ENCODE measurements around the gene CLEC9A.

CLEC9A gene

GRCh38 chr12:10067264-10067663, 36.8 kb downstream of the CLEC9A start:
- DNase-seq (ENCODE audit: low read depth), result no peak

DNA sequence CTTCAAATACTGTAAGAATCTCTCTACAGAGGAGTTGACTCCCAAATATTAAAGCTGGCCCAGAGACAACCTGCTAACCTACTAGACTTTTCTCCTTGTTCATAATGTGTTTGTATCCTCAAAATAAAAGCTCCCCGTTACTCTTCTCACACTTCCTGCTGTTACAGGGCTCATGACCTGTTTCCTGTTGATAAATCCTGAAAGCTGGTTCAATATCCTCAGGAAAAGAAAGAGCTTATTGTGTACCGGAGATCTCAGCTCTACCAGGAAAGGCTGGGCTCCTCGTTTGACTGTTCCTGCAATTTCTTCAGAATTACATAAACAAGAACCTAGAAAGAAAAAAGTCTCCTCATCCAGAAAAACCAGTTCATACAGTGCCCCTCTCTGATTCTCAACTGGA, 37.5 kb downstream of the CLEC9A start:
- no peak for DNase-seq (ENCODE audit: low read depth)

DNA sequence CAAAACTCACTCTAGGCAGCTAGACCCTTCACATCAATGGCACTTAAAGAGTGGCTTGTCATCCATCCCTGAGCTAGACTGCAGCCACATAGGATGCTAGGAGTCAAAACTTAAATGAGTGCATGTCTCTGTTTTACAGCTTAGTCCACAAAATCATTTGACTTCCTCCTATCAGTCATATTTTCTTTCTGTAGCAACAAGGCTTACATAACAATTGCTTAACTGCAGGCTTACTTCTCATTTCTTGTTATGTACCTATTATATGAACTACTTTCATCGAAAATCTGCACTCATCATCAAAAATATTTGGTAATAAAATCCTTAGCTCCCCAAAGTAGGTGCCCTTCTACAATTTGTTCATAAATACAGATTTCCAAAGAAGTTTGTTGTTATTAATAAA, 38.2 kb downstream of the CLEC9A start:
- no peak for DNase-seq (ENCODE audit: low read depth)

DNA sequence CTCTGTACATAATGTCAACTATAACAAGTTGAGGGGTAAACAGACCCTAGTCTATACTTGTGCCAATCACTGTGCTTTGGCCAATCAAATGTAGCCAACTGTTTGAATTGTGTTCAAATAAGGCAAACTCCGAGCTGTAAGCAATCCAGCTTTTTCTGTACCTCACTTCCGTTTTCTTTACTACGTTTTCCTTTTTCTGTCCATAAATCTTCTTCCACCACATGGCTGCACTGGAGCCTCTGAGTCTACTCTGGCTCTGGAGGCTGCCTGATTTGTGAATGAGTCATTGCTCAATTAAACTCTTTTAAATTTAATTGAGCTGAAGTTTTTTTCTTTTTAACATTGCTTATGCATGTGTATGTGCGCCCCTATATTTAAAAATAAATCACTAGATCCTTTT, 38.6 kb downstream of the CLEC9A start:
- DNase-seq (ENCODE audit: low read depth), result no peak

GRCh38 chr12:10069976-10070375, 39.5 kb downstream of the CLEC9A start:
- no peak for DNase-seq (ENCODE audit: low read depth)

DNA sequence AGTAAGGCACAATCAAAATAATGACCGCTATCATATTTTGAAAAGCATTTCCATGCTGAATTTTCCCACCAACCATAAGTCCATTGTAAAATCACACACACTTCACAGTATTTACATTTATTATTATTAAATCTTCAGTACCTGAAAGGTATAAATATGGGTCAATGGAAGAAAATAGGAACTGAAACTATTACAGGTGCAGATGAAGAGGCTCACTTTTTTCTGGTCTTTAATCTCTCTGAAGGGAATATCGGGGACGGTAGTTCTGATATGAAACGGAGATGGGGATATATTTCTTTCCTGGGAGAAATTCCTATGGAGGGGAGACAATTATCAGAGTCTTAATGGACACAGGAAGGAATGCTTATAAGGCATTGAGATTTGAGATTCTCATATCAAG, 39.9 kb downstream of the CLEC9A start:
- DNase-seq (ENCODE audit: low read depth), result no peak

GRCh38 chr12:10072131-10072530, 41.6 kb downstream of the CLEC9A start:
- DNase-seq (ENCODE audit: low read depth), result no peak

GRCh38 chr12:10073261-10073660, 42.8 kb downstream of the CLEC9A start:
- no peak for DNase-seq (ENCODE audit: low read depth)

DNA sequence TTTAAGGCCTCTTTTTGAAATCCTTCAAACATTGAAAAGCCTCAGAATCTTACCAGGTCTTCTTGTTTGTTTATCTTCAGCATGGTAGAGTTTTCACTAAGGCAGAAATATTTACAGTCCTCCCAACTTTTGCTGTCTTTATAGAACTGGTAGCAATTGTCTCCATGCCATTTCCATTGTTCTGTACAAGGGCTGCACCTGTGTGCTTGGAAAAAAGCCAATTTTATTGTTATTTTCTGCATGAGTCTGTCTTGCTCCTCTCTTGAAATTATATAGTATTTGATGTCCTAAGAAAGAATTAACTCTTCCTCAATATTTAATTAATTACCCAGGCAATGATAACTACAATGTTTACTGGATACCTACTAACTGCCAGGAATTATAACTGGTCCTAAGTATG, 45.0 kb downstream of the CLEC9A start:
- DNase-seq (ENCODE audit: low read depth), result no peak

DNA sequence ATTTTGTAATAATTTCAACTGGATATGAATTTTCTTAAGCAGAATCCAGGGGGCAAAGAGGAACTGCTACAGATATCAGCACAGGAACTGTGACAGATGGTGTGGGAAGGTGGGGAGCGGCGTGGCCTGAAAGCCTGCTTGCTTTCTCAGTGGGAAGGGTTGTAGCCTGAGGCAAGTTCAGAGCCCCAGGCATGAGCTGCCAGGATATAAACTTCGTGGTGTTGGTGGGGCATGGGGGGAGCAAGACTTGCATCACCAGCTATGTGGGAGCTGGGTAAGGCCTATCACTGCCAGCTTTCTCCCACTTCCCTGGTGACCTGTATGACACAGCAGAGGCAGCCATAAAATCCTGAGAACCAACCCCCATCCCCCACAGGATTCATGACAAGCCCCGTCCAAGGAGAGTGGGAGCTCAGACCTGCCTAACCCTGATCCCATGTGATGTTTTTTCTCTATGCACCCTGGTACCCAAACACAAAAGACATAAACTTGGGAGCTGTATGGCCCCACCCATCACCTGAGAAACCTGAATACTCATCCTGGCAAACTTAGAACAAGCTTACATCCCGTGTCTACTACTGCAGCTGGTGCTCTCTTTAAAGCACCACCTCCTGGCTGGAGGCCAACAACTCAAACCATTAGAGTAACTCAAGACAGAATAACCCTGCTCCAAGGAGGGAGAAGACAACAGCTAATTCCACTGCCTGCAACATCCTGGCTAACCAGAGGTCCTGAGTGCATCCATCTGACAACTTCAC, 51.8 kb downstream of the CLEC9A start:
- no peak for DNase-seq (ENCODE audit: low read depth)

- DNase-seq (ENCODE audit: low read depth), result no peak
Measured at GRCh38 chr12:10084733-10085132, 54.3 kb downstream of the CLEC9A start.

DNA sequence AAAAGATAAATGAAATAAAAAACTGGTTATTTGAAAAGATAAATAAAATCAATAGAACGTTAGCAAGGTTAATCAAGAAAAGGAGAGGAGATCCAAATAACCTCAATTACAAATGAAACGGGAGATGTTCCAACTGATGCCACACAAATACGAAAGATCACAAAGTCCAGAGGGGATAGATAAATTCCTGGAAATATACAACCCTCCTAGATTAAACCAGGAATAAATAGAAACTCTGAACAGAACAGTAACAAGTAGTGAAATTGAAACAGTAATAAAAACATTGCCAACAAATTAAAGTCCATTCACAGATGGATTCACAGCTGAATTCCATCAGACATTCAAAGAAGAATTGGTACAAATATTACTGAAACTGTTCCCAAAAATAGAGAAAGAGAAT, 55.9 kb downstream of the CLEC9A start:
- no peak for DNase-seq (ENCODE audit: low read depth)

DNA sequence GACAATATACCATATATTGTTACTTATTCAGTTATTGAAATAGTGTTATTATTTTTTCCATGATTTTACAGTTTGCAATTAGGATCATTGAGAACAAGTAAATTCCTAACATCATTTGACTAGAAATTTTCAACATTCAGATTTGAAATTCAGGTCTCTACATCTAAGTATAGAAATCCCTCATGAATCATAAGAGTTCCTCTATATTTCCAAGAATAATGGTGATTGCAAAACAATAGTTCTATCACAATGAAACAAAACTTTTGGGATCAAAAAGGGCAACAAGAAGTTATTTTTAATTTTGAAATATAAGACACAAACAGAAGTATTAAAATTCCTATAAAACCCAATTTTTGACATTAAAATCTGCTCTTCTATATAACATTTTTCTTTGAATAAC, 57.5 kb downstream of the CLEC9A start:
- DNase-seq (ENCODE audit: low read depth), result no peak

GRCh38 chr12:10088955-10089900, 58.7 kb downstream of the CLEC9A start:
- no peak for DNase-seq (ENCODE audit: low read depth)

GRCh38 chr12:10094646-10095395, 64.3 kb downstream of the CLEC9A start:
- DNase-seq (ENCODE audit: low read depth), result no peak

DNA sequence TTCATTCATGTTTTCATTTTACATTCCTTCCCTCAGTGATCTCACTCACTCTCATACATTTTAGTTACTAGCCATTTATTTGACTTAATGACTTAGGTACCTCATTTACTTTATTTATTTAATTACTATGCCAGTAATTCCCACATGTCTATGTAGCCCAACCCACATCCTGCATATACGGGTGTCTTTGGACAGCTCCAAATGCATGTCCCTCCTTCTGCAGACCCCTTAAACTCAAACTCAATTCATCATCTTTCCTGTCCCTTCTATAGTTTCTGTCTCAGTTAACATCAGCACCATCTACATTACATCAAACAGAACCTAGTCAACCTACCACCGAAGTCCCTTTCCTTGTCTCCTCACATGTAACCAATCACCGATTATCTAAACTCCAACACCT, 65.5 kb downstream of the CLEC9A start:
- no peak for DNase-seq (ENCODE audit: low read depth)

GRCh38 chr12:10097521-10097920, 67.0 kb downstream of the CLEC9A start:
- no peak for DNase-seq (ENCODE audit: low read depth)

DNA sequence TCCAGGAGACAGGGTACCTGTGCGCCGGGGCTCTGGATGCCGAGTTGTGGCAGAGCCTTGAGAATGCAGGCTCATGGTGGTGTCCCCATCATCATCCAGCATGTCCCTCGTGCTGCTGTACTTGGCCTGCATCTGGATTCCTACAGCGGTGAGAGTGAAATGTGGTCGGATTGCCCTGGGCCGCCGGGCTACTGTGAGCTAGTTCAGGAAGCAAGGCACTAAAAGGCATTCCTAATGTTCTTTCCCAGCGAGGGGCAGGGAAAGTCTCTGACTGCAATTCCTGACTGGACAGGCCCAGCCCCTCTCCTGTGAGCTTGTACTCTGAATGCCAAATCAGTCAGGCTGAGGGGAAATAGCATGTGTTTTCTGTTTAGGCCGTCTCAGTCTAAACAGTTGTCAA, 68.3 kb downstream of the CLEC9A start, which contains the start of gene CLEC1A:
Gene CLEC1A, minus strand, starts transcription at position 195 of the 400 bp plus-strand sequence. Its CDS starts 63 bp downstream, at position 132.
- no peak for DNase-seq (ENCODE audit: low read depth)

GRCh38 chr12:10101042-10101579, 70.6 kb downstream of the CLEC9A start:
- DNase-seq (ENCODE audit: low read depth), result no peak

- DNase-seq (ENCODE audit: low read depth), result no peak
Measured at GRCh38 chr12:10101648-10102220, 71.3 kb downstream of the CLEC9A start.

DNA sequence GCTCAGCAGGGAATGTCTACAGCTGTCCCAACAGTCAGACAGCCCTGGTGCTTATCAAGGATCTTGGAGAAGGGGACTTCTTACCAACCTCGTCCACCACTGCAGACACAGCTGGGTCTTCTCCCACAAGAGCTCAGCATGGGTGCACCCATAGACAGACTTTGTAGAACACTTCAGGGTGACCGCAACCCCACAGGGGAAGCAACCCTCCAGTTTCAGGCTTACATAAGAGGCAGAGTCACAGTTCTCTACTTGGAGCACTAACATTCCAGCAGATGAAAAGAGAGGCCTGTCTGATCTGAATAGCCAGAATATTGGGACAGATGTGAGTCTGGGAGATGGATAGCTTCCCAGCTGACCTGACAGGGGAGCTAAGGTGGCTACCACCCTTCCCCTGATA, 71.8 kb downstream of the CLEC9A start:
- DNase-seq (ENCODE audit: low read depth), result no peak
